GM18868 (cell line): ENCODE data around the gene PTGIR.

Experiments used
- ATAC-seq: cut with Tn5 transposase; IDR thresholded peaks from one replicate; pipeline ENCODE4 v1.9.1; 2021; ENCODE audit warnings: mild to moderate bottlenecking, moderate library complexity; ENCODE audit not compliant: unreplicated experiment

Gene PTGIR

GRCh38 chr19:46601318-46602224 lies 23.3 kb downstream of the PTGIR start, which contains the start of gene CALM3:
TSS of gene CALM3 (plus strand) at chr19:46601330. CDS start at chr19:46601435, 105 bp downstream.
- ATAC-seq = no peak

GRCh38 chr19:46600384-46601317 lies 24.2 kb downstream of the PTGIR start:
- peak; percentile 74 for ATAC-seq

GRCh38 chr19:46599716-46600373 lies 25.0 kb downstream of the PTGIR start:
- no peak for ATAC-seq

- ATAC-seq = no peak
Observed at GRCh38 chr19:46598372-46598917, 26.4 kb downstream of the PTGIR start.

GRCh38 chr19:46596008-46596407 lies 28.9 kb downstream of the PTGIR start:
- ATAC-seq = no peak

- ATAC-seq = no peak
Observed at GRCh38 chr19:46591870-46592269, 33.0 kb downstream of the PTGIR start.

GRCh38 chr19:46591254-46591653 lies 33.6 kb downstream of the PTGIR start:
- no peak for ATAC-seq

GRCh38 chr19:46587861-46588260 lies 37.0 kb downstream of the PTGIR start:
- ATAC-seq = no peak

GRCh38 chr19:46586294-46586693 lies 38.6 kb downstream of the PTGIR start:
- no peak for ATAC-seq

GRCh38 chr19:46585539-46585938 lies 39.4 kb downstream of the PTGIR start:
- no peak for ATAC-seq

- ATAC-seq = no peak
Observed at GRCh38 chr19:46580247-46580646, 44.6 kb downstream of the PTGIR start.

- ATAC-seq = no peak
Observed at GRCh38 chr19:46579361-46579879, 45.5 kb downstream of the PTGIR start.

- ATAC-seq = no peak
Observed at GRCh38 chr19:46578450-46578849, 46.4 kb downstream of the PTGIR start.

- no peak for ATAC-seq
Observed at GRCh38 chr19:46574533-46574932, 50.4 kb downstream of the PTGIR start.

- ATAC-seq = no peak
Observed at GRCh38 chr19:46573679-46574498, 51.0 kb downstream of the PTGIR start.

GRCh38 chr19:46571495-46571894 lies 53.4 kb downstream of the PTGIR start:
- no peak for ATAC-seq
